ENCODE results near the gene MAML3. TPM values are rescaled to one million over a fixed set of nuclear protein-coding genes. Genes with fewer than 3 reads are reported as not detected.

Gene MAML3
- total RNA-seq, 1 experiment from 2014 or later = 20.8 TPM

DNA sequence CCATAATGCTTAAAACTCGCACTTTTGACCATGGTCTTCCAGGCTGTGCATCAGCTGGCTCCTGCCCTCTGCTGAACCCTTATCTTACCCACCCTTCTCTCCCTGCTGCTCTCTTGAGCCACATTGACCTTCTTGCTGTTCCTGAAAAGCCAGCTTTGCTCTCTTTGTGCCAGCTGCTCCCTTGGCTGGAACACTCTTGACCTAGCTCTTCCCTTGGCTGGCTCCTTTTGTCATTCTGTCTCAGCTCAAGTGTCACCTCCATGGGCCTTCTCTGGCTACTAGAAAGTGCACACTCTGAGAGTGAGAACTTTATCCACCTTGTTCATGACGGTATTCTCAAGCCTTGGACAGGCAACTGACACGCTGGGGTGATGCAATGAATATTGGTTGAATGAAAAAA is 376.2 kb downstream of the MAML3 start:
- Histone ChIP-seq H3K36me3 (ENCODE audit: insufficient read depth, low read length) (no peaks in the 10 kb centered on the region), H3K4me2 (ENCODE audit: low read depth, low read length, poor library complexity, severe bottlenecking) (no peak overlapping the region), H3K9ac (ENCODE audit: low read length) (no peak overlapping the region), H4K20me1 (ENCODE audit: insufficient read depth, low read depth, low read length) (peaks cover 3% of the 10 kb centered on the region; the same call in 1 of the 2 replicates), H3K27me3 (ENCODE audit: low read length) (no peaks in the 10 kb centered on the region), H3K4me1 (ENCODE audit: low read length) (peaks cover 19% of the 10 kb centered on the region), H2AFZ (ENCODE audit: low read length) (no peak overlapping the region), H3K9me2 (replicated peaks; ENCODE audit: insufficient read depth, low read length) (no peaks in the 10 kb centered on the region), H3K9me3 (ENCODE audit: low read length) (no peaks in the 10 kb centered on the region), H3K4me3 (ENCODE audit: low read length) (no peak overlapping the region), H3K27ac (ENCODE audit: low read length) (no peak overlapping the region), H3K79me2 (ENCODE audit: low read length) (peaks cover 3% of the 10 kb centered on the region; the same call in 1 of the 2 replicates)
- no peak for DNase-seq

DNA sequence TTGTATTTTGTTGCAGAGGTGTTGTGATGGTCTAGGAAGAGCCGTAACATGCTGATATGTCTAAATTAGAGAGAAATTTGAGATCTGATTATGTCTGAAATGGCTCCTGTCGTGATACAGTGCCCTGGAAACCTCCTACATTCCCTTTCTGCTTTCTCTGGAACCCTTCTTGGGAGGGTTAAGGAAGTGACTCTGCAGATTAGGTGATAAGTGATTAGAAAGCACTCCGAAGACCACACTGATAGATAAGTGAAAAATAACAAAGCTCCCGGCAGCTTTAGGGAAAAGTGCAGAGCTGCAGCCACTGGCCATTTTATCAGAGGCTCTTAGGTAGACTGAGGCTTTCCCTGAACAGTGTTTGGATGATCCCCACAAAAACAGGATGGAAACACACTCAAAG is 377.7 kb downstream of the MAML3 start:
- no peak for DNase-seq
- Histone ChIP-seq H3K4me1 (ENCODE audit: low read length) (peaks cover 4% of the 10 kb centered on the region), H3K9me2 (replicated peaks; ENCODE audit: insufficient read depth, low read length) (no peaks in the 10 kb centered on the region)

DNA sequence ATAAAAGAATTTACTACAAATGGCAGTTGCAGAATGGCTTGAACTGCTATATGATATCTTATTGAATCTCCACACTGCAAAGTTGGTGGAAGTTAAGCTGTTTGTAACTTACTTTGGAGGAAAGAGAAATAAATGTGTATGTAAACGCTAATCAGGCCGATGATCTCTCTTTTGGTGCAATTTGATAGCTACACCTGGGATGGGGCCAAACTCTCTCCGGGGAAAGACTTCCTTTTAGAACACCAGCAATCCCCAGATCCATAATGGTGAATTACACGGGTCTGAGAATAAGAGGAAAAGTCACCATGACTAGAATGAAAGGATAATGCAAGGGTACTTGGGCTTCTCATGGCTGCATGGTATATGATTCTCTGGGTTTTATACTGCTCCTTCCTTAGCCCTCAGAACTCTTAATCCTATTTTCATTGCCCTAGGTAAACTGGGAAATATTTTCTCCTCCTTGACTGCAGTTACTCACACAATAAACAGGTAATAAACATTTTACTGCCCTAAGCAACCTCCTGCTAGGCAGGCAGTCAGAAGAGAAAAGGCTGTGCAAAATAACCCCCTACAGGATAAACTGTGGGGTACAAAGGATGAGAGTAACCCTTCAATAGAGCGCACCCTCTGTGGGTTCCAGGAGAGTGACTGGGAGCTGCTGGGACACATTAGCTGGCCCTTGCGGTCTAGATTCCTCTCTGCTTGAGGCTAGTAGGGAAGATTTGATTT is 379.1 kb downstream of the MAML3 start:
- H3K27me3 ChIP-seq (ENCODE audit: low read length) = no peaks in the 10 kb centered on the region
- H3K79me2 ChIP-seq (ENCODE audit: low read length) = no peaks in the 10 kb centered on the region
- H2AFZ ChIP-seq (ENCODE audit: low read length) = no peak overlapping the region
- H3K4me2 ChIP-seq (ENCODE audit: low read depth, low read length, poor library complexity, severe bottlenecking) = no peak overlapping the region
- no peak overlapping the region for H3K27ac ChIP-seq (ENCODE audit: low read length)
- H3K36me3 ChIP-seq (ENCODE audit: insufficient read depth, low read length) = no peaks in the 10 kb centered on the region
- no peak for DNase-seq
- H4K20me1 ChIP-seq (ENCODE audit: insufficient read depth, low read depth, low read length) = no peaks in the 10 kb centered on the region; the same call in 1 of the 2 replicates
- H3K9ac ChIP-seq (ENCODE audit: low read length) = no peak overlapping the region
- no peaks in the 10 kb centered on the region for H3K4me1 ChIP-seq (ENCODE audit: low read length)
- H3K4me3 ChIP-seq (ENCODE audit: low read length) = no peak overlapping the region
- no peaks in the 10 kb centered on the region for H3K9me2 ChIP-seq (replicated peaks; ENCODE audit: insufficient read depth, low read length)
- no peaks in the 10 kb centered on the region for H3K9me3 ChIP-seq (ENCODE audit: low read length)

More for the DNA sequence above, 377.7 kb downstream of the MAML3 start:
- no peak overlapping the region for H3K4me2 ChIP-seq (ENCODE audit: low read depth, low read length, poor library complexity, severe bottlenecking)
- H3K9ac ChIP-seq (ENCODE audit: low read length) = no peak overlapping the region
- no peaks in the 10 kb centered on the region for H3K36me3 ChIP-seq (ENCODE audit: insufficient read depth, low read length)
- no peaks in the 10 kb centered on the region for H3K27me3 ChIP-seq (ENCODE audit: low read length)
- no peaks in the 10 kb centered on the region; the same call in 1 of the 2 replicates for H4K20me1 ChIP-seq (ENCODE audit: insufficient read depth, low read depth, low read length)
- no peak overlapping the region for H3K27ac ChIP-seq (ENCODE audit: low read length)
- H3K9me3 ChIP-seq (ENCODE audit: low read length) = no peaks in the 10 kb centered on the region
- no peaks in the 10 kb centered on the region for H3K79me2 ChIP-seq (ENCODE audit: low read length)
- H2AFZ ChIP-seq (ENCODE audit: low read length) = no peak overlapping the region
- H3K4me3 ChIP-seq (ENCODE audit: low read length) = no peak overlapping the region

DNA sequence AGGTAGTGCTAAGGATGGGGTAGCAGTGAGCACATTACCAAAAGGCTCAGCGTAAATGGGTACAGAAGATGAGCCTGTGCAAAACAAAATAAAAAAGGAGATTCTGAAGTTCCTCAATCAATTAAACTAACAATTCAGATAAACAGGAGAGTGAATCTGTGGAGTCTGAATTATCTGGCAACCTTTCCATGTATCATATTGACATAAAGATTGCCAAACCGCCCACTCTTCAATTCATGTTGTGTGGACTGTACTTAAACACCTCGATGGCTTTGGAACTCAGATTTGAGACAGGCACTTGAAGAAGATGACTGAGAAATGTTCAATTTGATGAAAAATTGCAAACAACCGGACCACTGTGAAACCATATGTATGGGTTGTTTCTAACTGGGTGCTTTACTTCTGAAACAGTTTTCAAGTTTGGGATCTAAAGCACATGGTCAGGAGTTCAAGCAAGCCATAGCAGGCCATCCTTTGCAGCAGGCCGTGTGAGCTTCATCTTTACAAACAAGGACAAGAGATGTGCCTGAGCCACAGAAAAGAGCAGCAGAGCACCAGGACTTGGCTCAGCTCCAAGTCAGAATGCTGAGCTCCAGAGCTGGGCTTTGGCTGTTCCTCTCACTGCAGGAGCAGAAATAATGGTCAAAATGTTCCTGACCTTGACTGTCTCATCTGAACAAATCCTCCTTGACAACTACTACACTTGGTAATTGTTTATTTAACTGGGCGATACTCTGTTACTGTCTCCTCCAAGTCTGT is 380.2 kb downstream of the MAML3 start:
- H3K9ac ChIP-seq (ENCODE audit: low read length) = no peak overlapping the region
- H3K27ac ChIP-seq (ENCODE audit: low read length) = no peak overlapping the region
- no peaks in the 10 kb centered on the region for H3K36me3 ChIP-seq (ENCODE audit: insufficient read depth, low read length)
- H3K4me3 ChIP-seq (ENCODE audit: low read length) = no peak overlapping the region
- peaks cover 7% of the 10 kb centered on the region for H3K4me1 ChIP-seq (ENCODE audit: low read length)
- H2AFZ ChIP-seq (ENCODE audit: low read length) = no peak overlapping the region
- H3K27me3 ChIP-seq (ENCODE audit: low read length) = no peaks in the 10 kb centered on the region
- no peaks in the 10 kb centered on the region for H3K9me2 ChIP-seq (replicated peaks; ENCODE audit: insufficient read depth, low read length)
- H3K79me2 ChIP-seq (ENCODE audit: low read length) = no peaks in the 10 kb centered on the region
- H3K4me2 ChIP-seq (ENCODE audit: low read depth, low read length, poor library complexity, severe bottlenecking) = no peak overlapping the region
- H4K20me1 ChIP-seq (ENCODE audit: insufficient read depth, low read depth, low read length) = no peaks in the 10 kb centered on the region; the same call in 1 of the 2 replicates
- H3K9me3 ChIP-seq (ENCODE audit: low read length) = no peaks in the 10 kb centered on the region
- no peak for DNase-seq

DNA sequence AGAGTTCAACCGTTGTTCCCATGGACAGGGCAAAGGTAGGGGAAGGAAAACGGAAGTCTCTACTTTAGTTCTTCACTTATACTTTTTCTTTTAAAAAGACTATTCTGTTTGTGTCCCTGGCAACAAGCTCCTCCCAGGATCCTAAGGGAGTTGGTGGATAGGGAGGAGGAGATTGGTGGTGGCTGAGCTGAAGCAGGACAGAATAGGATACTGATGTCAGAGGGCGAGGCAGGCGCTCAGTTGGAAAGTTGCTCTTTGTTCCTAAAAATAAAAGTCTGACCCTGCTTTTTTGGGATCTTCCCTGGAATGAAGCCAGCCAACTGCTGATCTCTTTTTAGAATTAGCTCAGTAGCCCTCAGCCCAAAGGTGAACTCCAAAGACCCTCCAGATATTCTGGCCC is 383.6 kb downstream of the MAML3 start:
- no peak overlapping the region for H3K27ac ChIP-seq (ENCODE audit: low read length)
- H3K9ac ChIP-seq (ENCODE audit: low read length) = no peak overlapping the region
- no peaks in the 10 kb centered on the region; the same call in 1 of the 2 replicates for H4K20me1 ChIP-seq (ENCODE audit: insufficient read depth, low read depth, low read length)
- no peaks in the 10 kb centered on the region for H3K27me3 ChIP-seq (ENCODE audit: low read length)
- DNase-seq = no peak
- H3K9me2 ChIP-seq (replicated peaks; ENCODE audit: insufficient read depth, low read length) = no peaks in the 10 kb centered on the region
- no peak overlapping the region for H2AFZ ChIP-seq (ENCODE audit: low read length)
- H3K4me1 ChIP-seq (ENCODE audit: low read length) = peaks cover 34% of the 10 kb centered on the region
- no peaks in the 10 kb centered on the region for H3K36me3 ChIP-seq (ENCODE audit: insufficient read depth, low read length)
- H3K79me2 ChIP-seq (ENCODE audit: low read length) = peaks cover 5% of the 10 kb centered on the region; the same call in 1 of the 2 replicates
- no peaks in the 10 kb centered on the region for H3K9me3 ChIP-seq (ENCODE audit: low read length)
- no peak overlapping the region for H3K4me2 ChIP-seq (ENCODE audit: low read depth, low read length, poor library complexity, severe bottlenecking)
- no peak overlapping the region for H3K4me3 ChIP-seq (ENCODE audit: low read length)

DNA sequence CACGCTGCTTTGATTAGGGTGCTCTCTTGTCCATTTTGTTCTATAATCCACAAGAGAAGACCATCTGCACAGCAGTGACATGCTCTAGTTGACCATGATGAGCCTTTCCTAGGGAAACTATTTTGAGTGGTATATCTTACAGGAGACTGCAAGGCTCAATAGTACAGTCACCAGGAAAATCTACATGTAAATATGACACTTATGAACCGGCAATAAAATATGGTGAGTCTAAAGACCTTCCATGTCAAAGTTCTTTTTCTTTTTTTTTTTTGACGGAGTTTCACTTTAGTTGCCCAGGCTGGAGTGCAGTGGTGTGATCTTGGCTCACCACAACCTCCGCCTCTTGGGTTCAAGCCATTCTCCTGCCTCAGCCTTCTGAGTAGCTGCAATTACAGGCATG is 384.6 kb downstream of the MAML3 start:
- no peaks in the 10 kb centered on the region for H3K9me2 ChIP-seq (replicated peaks; ENCODE audit: insufficient read depth, low read length)
- no peak overlapping the region for H3K27ac ChIP-seq (ENCODE audit: low read length)
- DNase-seq = no peak
- no peak overlapping the region for H2AFZ ChIP-seq (ENCODE audit: low read length)
- no peak overlapping the region for H3K9ac ChIP-seq (ENCODE audit: low read length)
- H3K4me3 ChIP-seq (ENCODE audit: low read length) = no peak overlapping the region
- no peaks in the 10 kb centered on the region; the same call in 1 of the 2 replicates for H4K20me1 ChIP-seq (ENCODE audit: insufficient read depth, low read depth, low read length)
- H3K27me3 ChIP-seq (ENCODE audit: low read length) = no peaks in the 10 kb centered on the region
- H3K79me2 ChIP-seq (ENCODE audit: low read length) = peaks cover 5% of the 10 kb centered on the region; the same call in 1 of the 2 replicates
- no peaks in the 10 kb centered on the region for H3K9me3 ChIP-seq (ENCODE audit: low read length)
- H3K4me1 ChIP-seq (ENCODE audit: low read length) = peaks cover 43% of the 10 kb centered on the region
- no peak overlapping the region for H3K4me2 ChIP-seq (ENCODE audit: low read depth, low read length, poor library complexity, severe bottlenecking)
- no peaks in the 10 kb centered on the region for H3K36me3 ChIP-seq (ENCODE audit: insufficient read depth, low read length)

DNA sequence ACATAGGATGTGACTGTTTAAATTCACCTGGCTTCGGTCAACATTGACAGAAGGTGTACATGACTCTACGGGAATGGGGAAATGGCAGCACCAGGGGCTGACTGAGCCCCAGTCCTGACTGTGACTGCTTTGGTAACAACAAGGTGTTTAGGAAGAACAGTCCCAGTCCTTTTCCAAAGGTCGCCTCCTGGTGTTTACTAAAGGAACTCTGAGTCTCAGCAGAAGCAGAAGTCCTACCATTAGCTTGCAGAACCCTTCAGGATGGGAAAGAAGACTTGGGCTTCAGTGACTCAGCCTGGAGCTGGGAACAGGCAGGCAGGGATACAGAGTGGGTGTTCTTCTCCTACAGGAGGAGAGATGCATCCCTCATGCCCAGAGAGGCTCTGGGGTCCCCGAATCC is 385.1 kb downstream of the MAML3 start:
- no peak overlapping the region for H3K4me2 ChIP-seq (ENCODE audit: low read depth, low read length, poor library complexity, severe bottlenecking)
- no peaks in the 10 kb centered on the region for H3K9me2 ChIP-seq (replicated peaks; ENCODE audit: insufficient read depth, low read length)
- no peak overlapping the region for H3K27ac ChIP-seq (ENCODE audit: low read length)
- H3K4me1 ChIP-seq (ENCODE audit: low read length) = peaks cover 48% of the 10 kb centered on the region
- DNase-seq = no peak
- H3K9ac ChIP-seq (ENCODE audit: low read length) = no peak overlapping the region
- no peaks in the 10 kb centered on the region for H4K20me1 ChIP-seq (ENCODE audit: insufficient read depth, low read depth, low read length)
- H3K4me3 ChIP-seq (ENCODE audit: low read length) = no peak overlapping the region
- H3K9me3 ChIP-seq (ENCODE audit: low read length) = no peaks in the 10 kb centered on the region
- H3K79me2 ChIP-seq (ENCODE audit: low read length) = peaks cover 5% of the 10 kb centered on the region; the same call in 1 of the 2 replicates
- H3K36me3 ChIP-seq (ENCODE audit: insufficient read depth, low read length) = no peaks in the 10 kb centered on the region
- no peaks in the 10 kb centered on the region for H3K27me3 ChIP-seq (ENCODE audit: low read length)
- no peak overlapping the region for H2AFZ ChIP-seq (ENCODE audit: low read length)

DNA sequence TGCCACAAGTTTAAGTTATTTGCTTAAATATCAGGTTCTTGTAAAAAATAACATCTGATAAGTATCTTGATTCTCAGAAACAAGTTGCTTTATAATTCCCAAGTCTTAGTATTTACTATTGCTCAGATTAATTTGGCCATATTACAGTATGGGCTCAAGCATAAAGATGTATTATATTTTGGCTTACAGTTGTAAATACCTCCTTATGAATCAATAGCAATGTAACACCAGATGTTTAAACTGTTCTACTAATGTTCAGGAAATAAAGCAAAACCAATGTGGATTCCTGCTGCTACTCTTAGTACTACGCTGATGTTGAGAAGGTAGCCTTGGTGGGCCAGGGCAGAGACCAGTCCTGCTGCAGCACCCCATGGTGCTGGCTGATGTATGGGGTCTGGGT is 385.6 kb downstream of the MAML3 start:
- no peak overlapping the region for H3K4me3 ChIP-seq (ENCODE audit: low read length)
- H3K27me3 ChIP-seq (ENCODE audit: low read length) = no peaks in the 10 kb centered on the region
- H3K4me1 ChIP-seq (ENCODE audit: low read length) = peaks cover 53% of the 10 kb centered on the region
- H4K20me1 ChIP-seq (ENCODE audit: insufficient read depth, low read depth, low read length) = no peaks in the 10 kb centered on the region
- no peaks in the 10 kb centered on the region for H3K9me2 ChIP-seq (replicated peaks; ENCODE audit: insufficient read depth, low read length)
- peaks cover 7% of the 10 kb centered on the region; the same call in 1 of the 2 replicates for H3K79me2 ChIP-seq (ENCODE audit: low read length)
- no peaks in the 10 kb centered on the region for H3K36me3 ChIP-seq (ENCODE audit: insufficient read depth, low read length)
- no peaks in the 10 kb centered on the region for H3K9me3 ChIP-seq (ENCODE audit: low read length)
- no peak overlapping the region for H3K9ac ChIP-seq (ENCODE audit: low read length)
- peak overlapping the region; percentile 47 for H3K27ac ChIP-seq (ENCODE audit: low read length)
- DNase-seq = no peak
- H3K4me2 ChIP-seq (ENCODE audit: low read depth, low read length, poor library complexity, severe bottlenecking) = no peak overlapping the region
- no peak overlapping the region for H2AFZ ChIP-seq (ENCODE audit: low read length)

All from Karpas-422 (cell line).